GM08714 (cell line): ENCODE results near the gene LTO1.

ENCODE experiments used
- H3K4me3 ChIP-seq: fragments of 200-500 bp; sonication (Bioruptor generic); 2 replicates; pipeline ENCODE4 v1.5.1; 2014; ENCODE audit warnings: mild to moderate bottlenecking, low read length, inconsistent platforms
- ZNF274 ChIP-seq: IDR thresholded peaks from 2 replicates; pipeline ENCODE4 v1.6.1; 2012; ENCODE audit warnings: mild to moderate bottlenecking, low read depth, low read length

Gene LTO1

GRCh38 chr11:69653406-69653960 lies 21.7 kb downstream of the LTO1 start:
- no peak for TF ChIP-seq ZNF274
- H3K4me3 ChIP-seq = no peak overlapping the region

- H3K4me3 ChIP-seq = no peak overlapping the region
Observed at GRCh38 chr11:69652999-69653398, 22.2 kb downstream of the LTO1 start.

GRCh38 chr11:69651834-69652620 lies 23.1 kb downstream of the LTO1 start:
- no peak overlapping the region for H3K4me3 ChIP-seq
- no peak for TF ChIP-seq ZNF274

More at GRCh38 chr11:69652999-69653398, 22.2 kb downstream of the LTO1 start:
- no peak for TF ChIP-seq ZNF274

GRCh38 chr11:69650832-69651344 lies 24.3 kb downstream of the LTO1 start:
- no peak for TF ChIP-seq ZNF274
- no peak overlapping the region for H3K4me3 ChIP-seq

- TF ChIP-seq ZNF274 = no peak
- H3K4me3 ChIP-seq = no peak overlapping the region
Observed at GRCh38 chr11:69650081-69650831, 24.9 kb downstream of the LTO1 start.

- no peak for TF ChIP-seq ZNF274
Observed at GRCh38 chr11:69649576-69649900, 25.6 kb downstream of the LTO1 start.

GRCh38 chr11:69648679-69649575 lies 26.2 kb downstream of the LTO1 start:
- no peak overlapping the region for H3K4me3 ChIP-seq
- TF ChIP-seq ZNF274 = no peak

More at GRCh38 chr11:69649576-69649900, 25.6 kb downstream of the LTO1 start:
- H3K4me3 ChIP-seq = no peak overlapping the region

- no peak overlapping the region for H3K4me3 ChIP-seq
- no peak for TF ChIP-seq ZNF274
Observed at GRCh38 chr11:69647761-69648497, 27.2 kb downstream of the LTO1 start.

- no peak overlapping the region for H3K4me3 ChIP-seq
- TF ChIP-seq ZNF274 = no peak
Observed at GRCh38 chr11:69647390-69647748, 27.8 kb downstream of the LTO1 start.

GRCh38 chr11:69646493-69647389 lies 28.4 kb downstream of the LTO1 start:
- H3K4me3 ChIP-seq = no peak overlapping the region
- no peak for TF ChIP-seq ZNF274

- H3K4me3 ChIP-seq = no peak overlapping the region
- no peak for TF ChIP-seq ZNF274
Observed at GRCh38 chr11:69645801-69646492, 29.2 kb downstream of the LTO1 start.
